ENCODE data around the gene PLPP2. TPM values are rescaled to one million over a fixed set of nuclear protein-coding genes. Genes with fewer than 3 reads are reported as not detected.

Gene PLPP2
- total and polyA plus RNA-seq, 2 of the 13 experiments (the other 11 are each of a cell fraction or from before 2014, with no cell fraction given), result not detected

DNA sequence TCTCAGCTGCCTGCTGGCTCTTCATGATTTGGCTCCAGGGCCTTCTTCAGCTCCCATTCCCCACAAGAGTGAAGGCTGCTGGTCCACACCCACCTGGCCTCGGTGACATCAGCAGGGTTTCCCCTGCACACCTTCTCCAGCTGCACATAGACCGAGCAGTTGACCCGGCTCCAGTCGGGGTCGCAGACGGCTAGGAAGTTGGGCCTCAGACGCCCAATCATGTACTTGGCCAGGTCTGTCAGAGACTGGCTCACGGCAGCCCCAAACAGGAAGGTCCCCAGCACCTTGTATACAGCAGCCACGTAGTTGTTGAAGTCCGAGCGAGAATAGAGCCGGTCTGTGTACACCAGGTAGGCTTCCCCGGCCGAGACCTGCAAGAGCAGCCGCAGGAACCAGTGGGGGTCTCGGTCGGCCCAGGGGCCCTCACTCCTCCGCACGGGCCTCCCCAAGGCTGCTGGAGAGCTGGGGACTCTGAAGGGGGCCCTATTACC lies 3.8 kb downstream of the PLPP2 start:
- Histone ChIP-seq H3K79me2 (ENCODE audit: insufficient read depth, low read length) (no peaks in the 10 kb centered on the region), H3K4me2 (ENCODE audit: low read depth, low read length) (no peak overlapping the region), H3K4me3 (replicated peaks in 1 of 3; ENCODE audit: insufficient read depth in 1 of 3, low read depth in 2 of 3, low read length in 3 of 3) (no peak overlapping the region), H3K27ac (ENCODE audit: extremely low read length, insufficient read depth, low read length) (no peak overlapping the region), H3K36me3 (replicated peaks in 1 of 2; ENCODE audit: control insufficient read depth in 1 of 2, insufficient read depth in 2 of 2, low read length in 2 of 2) (no peaks in the 10 kb centered on the region), H3K9me3 (ENCODE audit: low read length) (no peaks in the 10 kb centered on the region), H3K4me1 (ENCODE audit: insufficient read depth, low read length) (peaks cover 17% of the 10 kb centered on the region), H4K20me1 (ENCODE audit: insufficient read depth, low read length) (no peaks in the 10 kb centered on the region), H3K27me3 (ENCODE audit: control insufficient read depth in 1 of 2, insufficient read depth in 2 of 2, low read length in 2 of 2) (peaks cover 0 to 16% of the 10 kb centered on the region in 2 experiments; a peak in 3 of 5 replicates), H2AFZ (ENCODE audit: low read length) (no peak overlapping the region), H3K9ac (ENCODE audit: insufficient read depth, low read depth, low read length) (no peak overlapping the region)
- DNase-seq (ENCODE audit: low spot score) (no peak), ATAC-seq (no peak), FAIRE-seq (no peak)
- no TSS peak for BruUV-seq (replicated peaks)
- 37% methylated on average over 7 of the region's 19 CpGs for WGBS (ENCODE audit: low lambda C conversion rate)
- ChIA-PET POLR2A (no interaction called here), CTCF (ENCODE audit: low intra/inter-chr PET ratio, low total read pairs) (no interaction called here)
- intact Hi-C loops (cut with micrococcal nuclease; ENCODE audit: unreplicated experiment), result no loop called here
- TF ChIP-seq, protein P1, sequence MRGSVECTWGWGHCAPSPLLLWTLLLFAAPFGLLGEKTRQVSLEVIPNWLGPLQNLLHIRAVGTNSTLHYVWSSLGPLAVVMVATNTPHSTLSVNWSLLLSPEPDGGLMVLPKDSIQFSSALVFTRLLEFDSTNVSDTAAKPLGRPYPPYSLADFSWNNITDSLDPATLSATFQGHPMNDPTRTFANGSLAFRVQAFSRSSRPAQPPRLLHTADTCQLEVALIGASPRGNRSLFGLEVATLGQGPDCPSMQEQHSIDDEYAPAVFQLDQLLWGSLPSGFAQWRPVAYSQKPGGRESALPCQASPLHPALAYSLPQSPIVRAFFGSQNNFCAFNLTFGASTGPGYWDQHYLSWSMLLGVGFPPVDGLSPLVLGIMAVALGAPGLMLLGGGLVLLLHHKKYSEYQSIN (CRISPR knock-in tag; IDR thresholded peaks at IDR 0.05; ENCODE audit: borderline replicate concordance), result no peak
- in situ Hi-C loops (cut with HindIII; ENCODE audit: extremely low pct_ligation_motif_present, low pct_unique_long_range_greater_than_20kb), result no loop called here

DNA sequence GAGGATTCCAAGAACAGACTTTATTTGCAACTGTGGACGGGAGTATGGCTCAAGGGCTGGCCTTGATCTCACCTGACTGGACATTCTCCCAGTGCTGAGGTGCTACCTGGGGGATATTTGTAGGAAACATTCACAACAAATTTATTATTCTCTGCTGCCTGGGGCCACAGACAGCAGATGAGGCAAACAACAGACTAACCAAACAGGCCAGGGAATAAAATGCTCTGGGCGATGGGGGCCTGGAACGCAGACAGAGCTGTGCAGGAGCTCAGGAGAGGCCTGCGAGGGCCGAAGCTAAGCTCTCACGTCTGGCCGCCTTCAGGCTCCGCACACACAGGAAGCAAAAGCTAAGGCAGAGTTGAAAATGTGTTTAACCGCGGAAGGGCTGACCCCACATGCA lies 7.8 kb downstream of the PLPP2 start:
- Histone ChIP-seq H3K27ac (ENCODE audit: extremely low read length, insufficient read depth, low read length) (no peak overlapping the region), H3K27me3 (ENCODE audit: control insufficient read depth in 1 of 2, insufficient read depth in 2 of 2, low read length in 2 of 2) (peaks cover 4 to 20% of the 10 kb centered on the region in 2 experiments; a peak in 4 of 5 replicates), H3K9ac (ENCODE audit: insufficient read depth, low read depth, low read length) (no peak overlapping the region), H2AFZ (ENCODE audit: low read length) (no peak overlapping the region), H3K4me3 (replicated peaks in 1 of 3; ENCODE audit: insufficient read depth in 1 of 3, low read depth in 2 of 3, low read length in 3 of 3) (no peak overlapping the region), H3K4me1 (ENCODE audit: insufficient read depth, low read length) (no peaks in the 10 kb centered on the region), H3K36me3 (replicated peaks in 1 of 2; ENCODE audit: control insufficient read depth in 1 of 2, insufficient read depth in 2 of 2, low read length in 2 of 2) (no peaks in the 10 kb centered on the region), H3K79me2 (ENCODE audit: insufficient read depth, low read length) (no peaks in the 10 kb centered on the region), H3K4me2 (ENCODE audit: low read depth, low read length) (no peak overlapping the region), H3K9me3 (ENCODE audit: low read length) (no peaks in the 10 kb centered on the region), H4K20me1 (ENCODE audit: insufficient read depth, low read length) (no peaks in the 10 kb centered on the region)
- DNase-seq (ENCODE audit: low spot score) (no peak), FAIRE-seq (no peak), ATAC-seq (no peak)
- BruUV-seq (replicated peaks), result no TSS peak
- intact Hi-C loops (cut with micrococcal nuclease; ENCODE audit: unreplicated experiment), result no loop called here
- in situ Hi-C loops (cut with HindIII; ENCODE audit: extremely low pct_ligation_motif_present, low pct_unique_long_range_greater_than_20kb), result no loop called here
- ChIA-PET POLR2A (no interaction called here), CTCF (ENCODE audit: low intra/inter-chr PET ratio, low total read pairs) (no interaction called here)
- 37% methylated on average over 10 of the region's 10 CpGs for WGBS (ENCODE audit: low lambda C conversion rate)
- TF ChIP-seq SKI (IDR thresholded peaks at IDR 0.05; ENCODE audit: partially characterized antibody) (no peak), CENPT (CRISPR knock-in tag; IDR thresholded peaks at IDR 0.05; ENCODE audit: low read depth) (no peak), SATB2 (CRISPR knock-in tag; IDR thresholded peaks at IDR 0.05) (no peak), KAT7 (CRISPR knock-in tag; IDR thresholded peaks at IDR 0.05; ENCODE audit: borderline replicate concordance) (no peak), TEAD2 (CRISPR knock-in tag; IDR thresholded peaks at IDR 0.05) (no peak), NFATC3 (CRISPR knock-in tag; IDR thresholded peaks at IDR 0.05) (no peak)
- TF ChIP-seq, protein P2, sequence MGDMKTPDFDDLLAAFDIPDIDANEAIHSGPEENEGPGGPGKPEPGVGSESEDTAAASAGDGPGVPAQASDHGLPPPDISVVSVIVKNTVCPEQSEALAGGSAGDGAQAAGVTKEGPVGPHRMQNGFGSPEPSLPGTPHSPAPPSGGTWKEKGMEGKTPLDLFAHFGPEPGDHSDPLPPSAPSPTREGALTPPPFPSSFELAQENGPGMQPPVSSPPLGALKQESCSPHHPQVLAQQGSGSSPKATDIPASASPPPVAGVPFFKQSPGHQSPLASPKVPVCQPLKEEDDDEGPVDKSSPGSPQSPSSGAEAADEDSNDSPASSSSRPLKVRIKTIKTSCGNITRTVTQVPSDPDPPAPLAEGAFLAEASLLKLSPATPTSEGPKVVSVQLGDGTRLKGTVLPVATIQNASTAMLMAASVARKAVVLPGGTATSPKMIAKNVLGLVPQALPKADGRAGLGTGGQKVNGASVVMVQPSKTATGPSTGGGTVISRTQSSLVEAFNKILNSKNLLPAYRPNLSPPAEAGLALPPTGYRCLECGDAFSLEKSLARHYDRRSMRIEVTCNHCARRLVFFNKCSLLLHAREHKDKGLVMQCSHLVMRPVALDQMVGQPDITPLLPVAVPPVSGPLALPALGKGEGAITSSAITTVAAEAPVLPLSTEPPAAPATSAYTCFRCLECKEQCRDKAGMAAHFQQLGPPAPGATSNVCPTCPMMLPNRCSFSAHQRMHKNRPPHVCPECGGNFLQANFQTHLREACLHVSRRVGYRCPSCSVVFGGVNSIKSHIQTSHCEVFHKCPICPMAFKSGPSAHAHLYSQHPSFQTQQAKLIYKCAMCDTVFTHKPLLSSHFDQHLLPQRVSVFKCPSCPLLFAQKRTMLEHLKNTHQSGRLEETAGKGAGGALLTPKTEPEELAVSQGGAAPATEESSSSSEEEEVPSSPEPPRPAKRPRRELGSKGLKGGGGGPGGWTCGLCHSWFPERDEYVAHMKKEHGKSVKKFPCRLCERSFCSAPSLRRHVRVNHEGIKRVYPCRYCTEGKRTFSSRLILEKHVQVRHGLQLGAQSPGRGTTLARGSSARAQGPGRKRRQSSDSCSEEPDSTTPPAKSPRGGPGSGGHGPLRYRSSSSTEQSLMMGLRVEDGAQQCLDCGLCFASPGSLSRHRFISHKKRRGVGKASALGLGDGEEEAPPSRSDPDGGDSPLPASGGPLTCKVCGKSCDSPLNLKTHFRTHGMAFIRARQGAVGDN (CRISPR knock-in tag; IDR thresholded peaks at IDR 0.05), result no peak
- TF ChIP-seq, protein P3, sequence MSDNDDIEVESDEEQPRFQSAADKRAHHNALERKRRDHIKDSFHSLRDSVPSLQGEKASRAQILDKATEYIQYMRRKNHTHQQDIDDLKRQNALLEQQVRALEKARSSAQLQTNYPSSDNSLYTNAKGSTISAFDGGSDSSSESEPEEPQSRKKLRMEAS (IDR thresholded peaks at IDR 0.05), result no peak
- TF ChIP-seq, protein P4, sequence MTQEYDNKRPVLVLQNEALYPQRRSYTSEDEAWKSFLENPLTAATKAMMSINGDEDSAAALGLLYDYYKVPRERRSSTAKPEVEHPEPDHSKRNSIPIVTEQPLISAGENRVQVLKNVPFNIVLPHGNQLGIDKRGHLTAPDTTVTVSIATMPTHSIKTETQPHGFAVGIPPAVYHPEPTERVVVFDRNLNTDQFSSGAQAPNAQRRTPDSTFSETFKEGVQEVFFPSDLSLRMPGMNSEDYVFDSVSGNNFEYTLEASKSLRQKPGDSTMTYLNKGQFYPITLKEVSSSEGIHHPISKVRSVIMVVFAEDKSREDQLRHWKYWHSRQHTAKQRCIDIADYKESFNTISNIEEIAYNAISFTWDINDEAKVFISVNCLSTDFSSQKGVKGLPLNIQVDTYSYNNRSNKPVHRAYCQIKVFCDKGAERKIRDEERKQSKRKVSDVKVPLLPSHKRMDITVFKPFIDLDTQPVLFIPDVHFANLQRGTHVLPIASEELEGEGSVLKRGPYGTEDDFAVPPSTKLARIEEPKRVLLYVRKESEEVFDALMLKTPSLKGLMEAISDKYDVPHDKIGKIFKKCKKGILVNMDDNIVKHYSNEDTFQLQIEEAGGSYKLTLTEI (CRISPR knock-in tag; conservative IDR thresholded peaks at IDR 0.05), result no peak
